HFFc6 (cell line): ENCODE data around the gene MEF2D. TPM values are rescaled to one million over a fixed set of nuclear protein-coding genes. Genes with fewer than 3 reads are reported as not detected.

Experiments
- DNase-seq: peaks from one replicate; pipeline ENCODE4 v3.0.0-alpha.2; 2018
- H3K27ac Mint-ChIP-seq: 2 replicates; pipeline ENCODE4 v1.8.0; 2020; ENCODE audit warnings: mild to moderate bottlenecking, mixed read lengths
- H3K27me3 Mint-ChIP-seq: 2 replicates; pipeline ENCODE4 v1.8.0; 2021; ENCODE audit warnings: mild to moderate bottlenecking, moderate library complexity, mixed read lengths; ENCODE audit not compliant: insufficient read depth
- H3K36me3 Mint-ChIP-seq: 2 replicates; pipeline ENCODE4 v1.8.0; 2021; ENCODE audit warnings: low read depth, mixed read lengths
- H3K4me1 Mint-ChIP-seq: 2 replicates; pipeline ENCODE4 v1.8.0; 2020; ENCODE audit warnings: low read depth, mixed read lengths
- H3K4me3 Mint-ChIP-seq: 2 replicates; pipeline ENCODE4 v1.8.0; 2020; ENCODE audit warnings: mild to moderate bottlenecking, moderate library complexity, mixed read lengths
- H3K9me3 Mint-ChIP-seq: 2 replicates; pipeline ENCODE4 v1.8.0; 2020; ENCODE audit warnings: mild to moderate bottlenecking, mixed read lengths
- CTCF ChIP-seq: fragments of 200-600 bp; sonication (generic); IDR thresholded peaks from 2 replicates; pipeline ENCODE4 v1.5.0; 2021; ENCODE audit warnings: antibody characterized with exemption, mild to moderate bottlenecking
- microRNA-seq: library from miRNA; unstranded; fragments of <30 nt; microRNA quantifications from one replicate; pipeline ENCODE4, GENCODE V29; 2019
- total RNA-seq, 6 experiments: library from RNA; stranded (reverse); fragmentation: NEBNext Ultra II Directional; extraction: Animal tissue kit (Norgen Biotek cat#: 25700); gene quantifications; 2 replicates in 1 of 6; 3 replicates in 5 of 6; pipeline ENCODE4 v1.2.3, GENCODE V29; 2021

The MEF2D gene
- total RNA-seq, 6 experiments from 2014 or later = 50.0 to 60.1 (median 56.8) TPM

GRCh38 chr1:156417401-156418020 lies 83.1 kb downstream of the MEF2D start:
- no peak for TF ChIP-seq CTCF
- peaks cover 66% of the 10 kb centered on the region for H3K27me3 Mint-ChIP-seq
- no peaks in the 10 kb centered on the region for H3K4me1 Mint-ChIP-seq
- H3K4me3 Mint-ChIP-seq = no peak overlapping the region
- H3K36me3 Mint-ChIP-seq = no peaks in the 10 kb centered on the region
- H3K27ac Mint-ChIP-seq = no peak overlapping the region
- H3K9me3 Mint-ChIP-seq = no peaks in the 10 kb centered on the region
- no peak for DNase-seq

- no peak for DNase-seq
- no peak for TF ChIP-seq CTCF
- Mint-ChIP-seq H3K4me3 (no peak overlapping the region), H3K27ac (no peak overlapping the region), H3K27me3 (peaks cover 65% of the 10 kb centered on the region), H3K9me3 (no peaks in the 10 kb centered on the region), H3K4me1 (no peaks in the 10 kb centered on the region), H3K36me3 (no peaks in the 10 kb centered on the region)
These were observed 83.6 kb downstream of the MEF2D start for GRCh38 chr1:156416993-156417392.

- DNase-seq = no peak
- no peak overlapping the region for H3K27ac Mint-ChIP-seq
- TF ChIP-seq CTCF = no peak
- no peaks in the 10 kb centered on the region for H3K9me3 Mint-ChIP-seq
- no peak overlapping the region for H3K4me3 Mint-ChIP-seq
- H3K36me3 Mint-ChIP-seq = no peaks in the 10 kb centered on the region
- no peaks in the 10 kb centered on the region for H3K4me1 Mint-ChIP-seq
- H3K27me3 Mint-ChIP-seq = peaks cover 76% of the 10 kb centered on the region
These were observed 86.0 kb downstream of the MEF2D start for GRCh38 chr1:156414461-156415064.

Small RNAs within 50 kb of the gene (microRNA-seq; reads per million reads assigned to microRNA genes)
- gene MIR9-1 = not detected

Other genes starting within 250 kb of the MEF2D start
- 10 to 100 TPM; 46.8 to 56.5 (median 50.6) TPM for gene SMG5, start 217.9 kb downstream of the MEF2D start, total RNA-seq
- 1 to 10 TPM; 2.0 to 2.7 (median 2.1) TPM for gene TMEM79, start 216.4 kb downstream of the MEF2D start, total RNA-seq
- 10 to 100 TPM; 50.8 to 91.8 (median 87.4) TPM for gene GLMP, start 205.1 kb downstream of the MEF2D start, total RNA-seq
- gene VHLL, start 201.5 kb downstream of the MEF2D start, total RNA-seq = not detected
- gene CCT3, start 162.5 kb downstream of the MEF2D start, total RNA-seq = 100 to 1,000 TPM; 306 to 382 (median 317) TPM
- gene TSACC, start 162.2 kb downstream of the MEF2D start, total RNA-seq = under 1 TPM; 0.48 to 0.99 (median 0.70) TPM
- gene RHBG, start 131.6 kb downstream of the MEF2D start, total RNA-seq = not detected
- gene IQGAP3, start 71.8 kb upstream of the MEF2D start, total RNA-seq = 10 to 100 TPM; 13.9 to 33.3 (median 29.0) TPM
- not detected for gene TTC24, start 78.9 kb upstream of the MEF2D start, total RNA-seq
- gene NAXE, start 91.0 kb upstream of the MEF2D start, total RNA-seq = 10 to 100 TPM; 73.9 to 83.9 (median 76.7) TPM
- gene GPATCH4, start 100.7 kb upstream of the MEF2D start, total RNA-seq = 10 to 100 TPM; 25.0 to 35.8 (median 32.7) TPM
- gene HAPLN2, start 118.6 kb upstream of the MEF2D start, total RNA-seq = not detected
- not detected for gene BCAN, start 141.3 kb upstream of the MEF2D start, total RNA-seq
- 100 to 1,000 TPM; 106 to 126 (median 116) TPM for gene NES, start 176.6 kb upstream of the MEF2D start, total RNA-seq
- 10 to 100 TPM; 55.9 to 70.4 (median 59.2) TPM for gene CRABP2, start 204.8 kb upstream of the MEF2D start, total RNA-seq
- 10 to 100 TPM; 11.2 to 16.0 (median 13.9) TPM for gene METTL25B, start 227.7 kb upstream of the MEF2D start, total RNA-seq
- gene ISG20L2, start 228.0 kb upstream of the MEF2D start, total RNA-seq = 10 to 100 TPM; 16.2 to 26.9 (median 20.6) TPM
- gene MRPL24, start 240.3 kb upstream of the MEF2D start, total RNA-seq = 10 to 100 TPM; 82.5 to 93.7 (median 86.8) TPM